Cardiac muscle cell (in vitro differentiated cells and primary cell): ENCODE data around the gene WFDC1. TPM values are rescaled to one million over a fixed set of nuclear protein-coding genes. Genes with fewer than 3 reads are reported as not detected.

Experiments
- DNase-seq, 2 donors: peaks; one replicate each; pipeline versions ENCODE4 v3.0.0 to v3.0.0-alpha.2; 2010 to 2017; ENCODE audit warnings: low read depth in 1 of 2, low spot score in 1 of 2
- H3K27ac ChIP-seq: fragments of 200-600 bp; sonication (generic); 2 replicates; pipeline ENCODE4 v1.5.1; 2016
- H3K27me3 ChIP-seq: fragments of 200-600 bp; sonication (generic); 2 replicates; pipeline ENCODE4 v1.6.0; 2016; ENCODE audit warnings: control low read depth
- H3K36me3 ChIP-seq: fragments of 200-600 bp; sonication (generic); 2 replicates; pipeline ENCODE4 v1.5.1; 2016; ENCODE audit warnings: control low read depth
- H3K4me1 ChIP-seq: fragments of 200-600 bp; sonication (generic); 2 replicates; pipeline ENCODE4 v1.8.1; 2017; ENCODE audit warnings: low read depth, mild to moderate bottlenecking, mixed run types
- H3K4me3 ChIP-seq: fragments of 200-600 bp; sonication (generic); 2 replicates; pipeline ENCODE4 v1.5.1; 2016; ENCODE audit warnings: mild to moderate bottlenecking
- H3K9me3 ChIP-seq: fragments of 200-600 bp; sonication (generic); 2 replicates; pipeline ENCODE4 v1.5.1; 2017; ENCODE audit warnings: low read depth, mild to moderate bottlenecking, control low read depth
- polyA plus RNA-seq: library from polyadenylated mRNA; unstranded; fragments of >200 nt; fragmentation: Nextera tagmentation; extraction: Ambion mirVana; gene quantifications from 2 replicates; pipeline ENCODE4 v1.2.1, GENCODE V29; 2016
- total RNA-seq: library from RNA; depleted of rRNA; stranded (reverse); fragments of >200 nt; gene quantifications from 2 replicates; pipeline ENCODE4 v1.2.3, GENCODE V29; 2016
- TF ChIP-seq, protein P1 (sequence below): IDR thresholded peaks from 2 replicates; pipeline ENCODE4 v1.5.1; 2012; ENCODE audit warnings: low read depth, mild to moderate bottlenecking, low read length

WFDC1 gene
- total and polyA plus RNA-seq, 2 experiments from 2014 or later = 18.5 to 22.2 TPM

DNA sequence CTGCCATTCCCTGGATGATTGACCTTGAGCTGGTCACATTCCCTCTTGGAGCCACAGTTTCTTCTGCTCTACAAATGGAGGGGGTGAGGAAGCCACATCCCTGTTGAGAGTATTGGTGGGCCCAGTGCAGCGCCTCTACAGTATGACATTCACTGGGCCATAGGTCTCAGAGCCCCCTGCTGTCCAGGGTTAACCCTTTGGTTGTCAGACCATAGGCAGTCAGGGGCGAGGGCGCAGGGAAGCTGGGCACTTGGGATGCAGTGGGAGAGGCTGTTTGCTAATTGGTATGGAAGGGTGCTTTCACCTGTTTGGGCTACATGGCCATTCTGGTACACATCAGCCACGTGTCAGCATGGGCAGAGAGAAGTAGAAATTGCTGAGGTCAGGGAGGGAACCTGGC is 27.3 kb upstream of the WFDC1 start:
- TF ChIP-seq, protein P1, sequence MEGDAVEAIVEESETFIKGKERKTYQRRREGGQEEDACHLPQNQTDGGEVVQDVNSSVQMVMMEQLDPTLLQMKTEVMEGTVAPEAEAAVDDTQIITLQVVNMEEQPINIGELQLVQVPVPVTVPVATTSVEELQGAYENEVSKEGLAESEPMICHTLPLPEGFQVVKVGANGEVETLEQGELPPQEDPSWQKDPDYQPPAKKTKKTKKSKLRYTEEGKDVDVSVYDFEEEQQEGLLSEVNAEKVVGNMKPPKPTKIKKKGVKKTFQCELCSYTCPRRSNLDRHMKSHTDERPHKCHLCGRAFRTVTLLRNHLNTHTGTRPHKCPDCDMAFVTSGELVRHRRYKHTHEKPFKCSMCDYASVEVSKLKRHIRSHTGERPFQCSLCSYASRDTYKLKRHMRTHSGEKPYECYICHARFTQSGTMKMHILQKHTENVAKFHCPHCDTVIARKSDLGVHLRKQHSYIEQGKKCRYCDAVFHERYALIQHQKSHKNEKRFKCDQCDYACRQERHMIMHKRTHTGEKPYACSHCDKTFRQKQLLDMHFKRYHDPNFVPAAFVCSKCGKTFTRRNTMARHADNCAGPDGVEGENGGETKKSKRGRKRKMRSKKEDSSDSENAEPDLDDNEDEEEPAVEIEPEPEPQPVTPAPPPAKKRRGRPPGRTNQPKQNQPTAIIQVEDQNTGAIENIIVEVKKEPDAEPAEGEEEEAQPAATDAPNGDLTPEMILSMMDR = no peak
- no peaks in the 10 kb centered on the region for H3K36me3 ChIP-seq
- H3K4me3 ChIP-seq = no peak overlapping the region
- peaks cover 8% of the 10 kb centered on the region for H3K4me1 ChIP-seq
- DNase-seq = no peak
- H3K9me3 ChIP-seq = no peaks in the 10 kb centered on the region
- no peak overlapping the region for H3K27ac ChIP-seq
- H3K27me3 ChIP-seq = no peaks in the 10 kb centered on the region

DNA sequence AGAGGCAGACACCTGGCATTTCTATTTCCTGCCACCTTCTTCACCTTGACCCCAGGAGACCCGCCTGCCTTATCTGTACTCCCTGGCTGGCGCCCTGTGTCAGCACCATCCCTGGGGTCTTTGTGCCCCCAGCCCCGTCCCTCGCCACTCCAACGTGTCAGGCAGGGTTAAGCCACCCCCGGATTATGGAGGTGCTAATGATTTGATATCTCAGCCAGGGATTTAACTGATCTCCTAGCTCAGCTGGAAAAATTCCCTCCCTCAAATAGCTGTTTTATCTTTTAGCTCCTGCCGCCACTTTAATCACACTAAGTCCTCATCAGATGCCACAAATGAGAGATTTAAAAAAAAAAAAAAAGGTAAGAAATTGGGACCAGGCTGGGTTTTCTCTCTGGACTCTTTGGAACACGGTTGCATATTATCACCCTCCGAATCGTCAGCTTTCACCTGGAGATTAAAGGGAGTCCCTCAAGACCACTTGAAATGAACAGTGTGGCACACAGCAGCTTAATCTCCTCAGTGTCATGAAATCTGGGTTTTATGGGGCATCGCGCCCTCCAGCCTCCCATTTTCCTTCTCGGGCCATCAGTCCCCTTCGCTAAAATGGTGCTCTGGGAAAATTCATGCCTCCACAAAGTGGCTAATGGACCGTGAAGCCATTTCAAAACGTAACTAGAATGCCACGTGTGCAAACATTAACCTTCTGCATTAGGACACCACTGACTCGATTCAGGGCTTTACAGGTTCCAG is 26.2 kb upstream of the WFDC1 start:
- DNase-seq = no peak
- Histone ChIP-seq H3K27me3 (no peaks in the 10 kb centered on the region), H3K4me1 (peaks cover 8% of the 10 kb centered on the region), H3K36me3 (no peaks in the 10 kb centered on the region), H3K9me3 (no peaks in the 10 kb centered on the region), H3K4me3 (no peak overlapping the region), H3K27ac (no peak overlapping the region)
- TF ChIP-seq, protein P1 = no peak

DNA sequence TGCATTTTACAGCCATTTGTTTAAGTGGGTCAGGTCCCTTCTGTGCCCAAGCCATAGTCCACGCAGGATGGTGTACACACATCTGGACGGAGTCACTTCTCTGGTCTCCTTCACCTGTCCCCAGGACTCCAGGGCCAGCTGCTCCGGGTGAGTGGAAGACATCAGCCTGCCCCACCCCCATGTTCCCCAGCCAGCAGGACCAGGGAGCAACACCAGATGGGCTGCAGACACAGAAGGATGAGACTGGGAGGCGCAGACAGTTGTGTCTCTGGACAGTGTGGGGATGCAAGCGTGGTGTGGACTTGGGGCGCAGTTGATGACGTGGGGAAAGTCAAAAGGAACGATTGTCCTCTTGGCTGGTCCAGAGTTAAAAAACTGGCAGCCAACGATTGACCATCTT is 24.6 kb upstream of the WFDC1 start:
- Histone ChIP-seq H3K9me3 (no peaks in the 10 kb centered on the region), H3K4me3 (no peak overlapping the region), H3K27ac (no peak overlapping the region), H3K4me1 (peaks cover 8% of the 10 kb centered on the region), H3K27me3 (no peaks in the 10 kb centered on the region), H3K36me3 (no peaks in the 10 kb centered on the region)
- TF ChIP-seq, protein P1 = no peak
- no peak for DNase-seq

DNA sequence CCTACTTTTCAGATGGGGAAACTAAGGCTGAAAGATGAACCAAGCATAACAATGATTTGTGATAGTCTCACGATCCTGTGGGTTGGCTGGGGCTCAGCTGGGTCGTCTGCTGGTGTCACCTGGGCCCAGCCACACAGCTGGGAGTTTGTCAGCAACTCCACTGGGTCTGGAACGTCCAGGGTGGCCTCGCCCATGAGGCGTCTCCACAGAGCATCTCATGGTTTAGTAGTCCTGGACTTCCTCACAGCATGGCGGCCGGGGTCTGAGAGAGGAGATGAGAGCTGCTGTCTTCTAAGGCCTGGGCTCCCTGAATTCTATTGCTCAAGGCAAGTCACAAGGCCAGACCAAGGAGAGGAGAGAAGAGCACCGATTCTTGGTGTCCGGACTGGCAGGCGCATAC is 24.1 kb upstream of the WFDC1 start:
- Histone ChIP-seq H3K9me3 (no peaks in the 10 kb centered on the region), H3K36me3 (no peaks in the 10 kb centered on the region), H3K27me3 (no peaks in the 10 kb centered on the region), H3K4me3 (no peak overlapping the region), H3K27ac (no peak overlapping the region), H3K4me1 (peaks cover 8% of the 10 kb centered on the region)
- no peak for DNase-seq
- TF ChIP-seq, protein P1 = no peak

DNA sequence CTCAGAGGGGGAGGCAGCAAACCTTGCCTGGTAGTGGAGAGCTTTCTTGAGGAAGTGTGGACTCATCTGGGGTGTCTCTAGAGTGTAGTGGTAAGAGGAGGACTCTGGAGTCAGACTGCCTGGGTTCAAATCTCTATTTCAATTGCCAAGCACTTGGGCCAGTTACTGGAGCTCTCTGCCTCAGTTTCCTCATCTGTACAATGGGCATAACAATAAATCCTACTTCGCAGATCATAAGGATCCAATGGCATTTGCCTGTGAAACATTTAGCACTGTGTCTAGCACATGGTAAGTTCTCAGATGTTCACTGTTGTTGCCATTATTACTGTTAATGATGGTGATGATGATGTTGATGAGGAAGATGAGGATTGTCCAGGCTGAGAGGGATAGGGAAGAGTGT is 23.6 kb upstream of the WFDC1 start:
- no peaks in the 10 kb centered on the region for H3K36me3 ChIP-seq
- no peak overlapping the region for H3K4me3 ChIP-seq
- no peak for DNase-seq
- H3K27me3 ChIP-seq = no peaks in the 10 kb centered on the region
- H3K9me3 ChIP-seq = no peaks in the 10 kb centered on the region
- H3K4me1 ChIP-seq = peaks cover 8% of the 10 kb centered on the region
- no peak overlapping the region for H3K27ac ChIP-seq
- TF ChIP-seq, protein P1 = no peak

DNA sequence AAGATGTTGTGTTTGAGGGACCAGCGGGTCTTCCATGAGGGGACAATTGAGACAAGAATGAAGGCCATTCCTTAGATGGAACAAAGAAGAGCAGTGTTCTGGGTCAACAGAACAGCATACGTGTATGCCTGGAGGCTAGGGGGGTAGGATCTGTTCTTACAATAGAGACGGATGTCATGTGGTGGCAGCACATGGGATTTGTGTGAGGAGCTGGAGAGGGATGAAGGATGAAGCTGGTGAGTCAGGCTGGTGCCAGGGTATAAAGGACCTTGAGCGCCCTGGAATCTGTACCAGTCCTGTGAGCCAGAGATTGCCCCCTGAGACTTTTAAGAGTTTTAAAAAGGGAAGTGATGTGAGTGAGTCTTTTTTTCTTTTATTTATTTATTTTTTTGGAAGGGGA is 22.8 kb upstream of the WFDC1 start:
- Histone ChIP-seq H3K27ac (no peak overlapping the region), H3K4me1 (peaks cover 8% of the 10 kb centered on the region), H3K27me3 (no peaks in the 10 kb centered on the region), H3K4me3 (no peak overlapping the region), H3K36me3 (no peaks in the 10 kb centered on the region), H3K9me3 (no peaks in the 10 kb centered on the region)
- no peak for DNase-seq
- TF ChIP-seq, protein P1 = no peak
